NCI-H2029 (cell line): ENCODE data around the gene ELP6.
"Not testable (repeated sequence)": the region's sequence is repeated elsewhere in the genome, so short reads cannot be mapped to it uniquely, and the experiment has no call there.

Experiments
- DNase-seq: peaks from one replicate; lab custom pipeline; 2025; lab: John Stamatoyannopoulos, UW

The ELP6 gene

GRCh38 chr3:47512416-47513124 lies 942 bp downstream of the ELP6 start:
- DNase-seq = peak; percentile 12

GRCh38 chr3:47505267-47505666 lies 8.2 kb downstream of the ELP6 start:
- not testable (repeated sequence) for DNase-seq

GRCh38 chr3:47504113-47504512 lies 9.4 kb downstream of the ELP6 start:
- DNase-seq = no peak

- DNase-seq = no peak
Observed at GRCh38 chr3:47503033-47503432, 10.5 kb downstream of the ELP6 start.

GRCh38 chr3:47496892-47497291 lies 16.6 kb downstream of the ELP6 start:
- DNase-seq = no peak

- DNase-seq = no peak
Observed at GRCh38 chr3:47495886-47496285, 17.6 kb downstream of the ELP6 start.

- DNase-seq = no peak
Observed at GRCh38 chr3:47495111-47495510, 18.4 kb downstream of the ELP6 start.

- DNase-seq = no peak
Observed at GRCh38 chr3:47491777-47492176, 21.7 kb downstream of the ELP6 start.

- no peak for DNase-seq
Observed at GRCh38 chr3:47491186-47491585, 22.3 kb downstream of the ELP6 start.

GRCh38 chr3:47487265-47487664 lies 26.2 kb downstream of the ELP6 start:
- DNase-seq = no peak

- no peak for DNase-seq
Observed at GRCh38 chr3:47485812-47486211, 27.7 kb downstream of the ELP6 start.

GRCh38 chr3:47482366-47482765 lies 31.1 kb downstream of the ELP6 start:
- DNase-seq = no peak

GRCh38 chr3:47481763-47482162 lies 31.7 kb downstream of the ELP6 start:
- not testable (repeated sequence) for DNase-seq

GRCh38 chr3:47480267-47480666 lies 33.2 kb downstream of the ELP6 start:
- DNase-seq = not testable (repeated sequence)

GRCh38 chr3:47479826-47480160 lies 33.7 kb downstream of the ELP6 start:
- no peak for DNase-seq

GRCh38 chr3:47478022-47478421 lies 35.5 kb downstream of the ELP6 start:
- no peak for DNase-seq

- DNase-seq = no peak
Observed at GRCh38 chr3:47476644-47477199, 36.8 kb downstream of the ELP6 start.

- DNase-seq = no peak
Observed at GRCh38 chr3:47476330-47476626, 37.2 kb downstream of the ELP6 start.

- DNase-seq = peak; percentile 94
Observed at GRCh38 chr3:47475570-47476329, 37.8 kb downstream of the ELP6 start, which contains the start of gene SCAP. SCAP (minus strand) TSS chr3:47475941; CDS start chr3:47442993, 32,948 bp downstream.

- DNase-seq = no peak
Observed at GRCh38 chr3:47475029-47475569, 38.4 kb downstream of the ELP6 start.

GRCh38 chr3:47473391-47473790 lies 40.1 kb downstream of the ELP6 start:
- DNase-seq = no peak

- no peak for DNase-seq
Observed at GRCh38 chr3:47469616-47470015, 43.9 kb downstream of the ELP6 start.

GRCh38 chr3:47468315-47468714 lies 45.2 kb downstream of the ELP6 start:
- not testable (repeated sequence) for DNase-seq
